Neural progenitor cell (in vitro differentiated cells): ENCODE data around the gene ZNF771. TPM values are rescaled to one million over a fixed set of nuclear protein-coding genes. Genes with fewer than 3 reads are reported as not detected.
"Not testable (repeated sequence)": the region's sequence is repeated elsewhere in the genome, so short reads cannot be mapped to it uniquely, and the experiment has no call there.

ENCODE experiments used
- DNase-seq: peaks from one replicate; pipeline ENCODE4 v3.0.0-alpha.2; 2016; ENCODE audit warnings: low spot score
- H2AFZ ChIP-seq: fragments of 200-600 bp; sonication (generic); replicated peaks from 2 replicates; pipeline ENCODE4 v1.6.1; 2016; ENCODE audit warnings: antibody characterized with exemption
- H3F3A ChIP-seq: fragments of 200-600 bp; sonication (generic); 2 replicates; pipeline ENCODE4 v1.6.1; 2016; ENCODE audit warnings: antibody characterized with exemption, low read depth
- H3K27ac ChIP-seq: fragments of 200-600 bp; sonication (generic); 2 replicates; pipeline ENCODE4 v1.5.1; 2016; ENCODE audit warnings: mild to moderate bottlenecking
- H3K27me3 ChIP-seq: fragments of 200-600 bp; sonication (generic); 2 replicates; pipeline ENCODE4 v1.6.1; 2016; ENCODE audit warnings: mild to moderate bottlenecking, moderate library complexity
- H3K36me3 ChIP-seq: fragments of 200-600 bp; sonication (generic); 2 replicates; pipeline ENCODE4 v1.5.1; 2016
- H3K4me1 ChIP-seq: fragments of 200-600 bp; sonication (generic); 2 replicates; pipeline ENCODE4 v1.6.1; 2016; ENCODE audit warnings: mixed run types
- H3K4me2 ChIP-seq: fragments of 200-600 bp; sonication (generic); 2 replicates; pipeline ENCODE4 v1.6.1; 2016
- H3K4me3 ChIP-seq: fragments of 200-600 bp; sonication (generic); 2 replicates; pipeline ENCODE4 v1.5.1; 2016
- H3K79me2 ChIP-seq: fragments of 200-600 bp; sonication (generic); 2 replicates; pipeline ENCODE4 v1.6.1; 2016; ENCODE audit warnings: low read depth
- H3K9ac ChIP-seq: fragments of 200-600 bp; sonication (generic); 2 replicates; pipeline ENCODE4 v1.6.1; 2016
- H3K9me3 ChIP-seq: fragments of 200-600 bp; sonication (generic); 2 replicates; pipeline ENCODE4 v1.5.1; 2016; ENCODE audit warnings: low read depth
- H4K20me1 ChIP-seq: fragments of 200-600 bp; sonication (generic); 2 replicates; pipeline ENCODE4 v1.6.1; 2016; ENCODE audit warnings: low read depth
- H3K27ac Mint-ChIP-seq: 3 replicates; pipeline ENCODE4 v1.8.0; 2021; ENCODE audit warnings: mixed read lengths
- H3K27me3 Mint-ChIP-seq: 2 replicates; pipeline ENCODE4 v1.8.0; 2022; ENCODE audit warnings: low read depth, mild to moderate bottlenecking, inconsistent platforms, moderate library complexity, mixed read lengths; ENCODE audit not compliant: insufficient read depth
- H3K36me3 Mint-ChIP-seq: 3 replicates; pipeline ENCODE4 v1.8.0; 2021; ENCODE audit warnings: mixed read lengths
- H3K4me1 Mint-ChIP-seq: 3 replicates; pipeline ENCODE4 v1.8.0; 2021; ENCODE audit warnings: mixed read lengths
- H3K4me3 Mint-ChIP-seq: 3 replicates; pipeline ENCODE4 v1.8.0; 2021; ENCODE audit warnings: mild to moderate bottlenecking, moderate library complexity, mixed read lengths
- H3K9me3 Mint-ChIP-seq: 3 replicates; pipeline ENCODE4 v1.8.0; 2020; ENCODE audit warnings: mixed read lengths
- EZH2 ChIP-seq: fragments of 200-600 bp; sonication (generic); IDR thresholded peaks from 2 replicates; pipeline ENCODE4 v1.6.1; 2017; ENCODE audit warnings: antibody characterized with exemption, mild to moderate bottlenecking, moderate library complexity
- EZH2phosphoT487 ChIP-seq: fragments of 200-600 bp; sonication (generic); IDR thresholded peaks from 2 replicates; pipeline ENCODE4 v1.6.1; 2017; ENCODE audit warnings: antibody characterized with exemption
- total RNA-seq: library from RNA; depleted of rRNA; stranded (reverse); fragments of >200 nt; gene quantifications from 2 replicates; pipeline ENCODE4 v1.2.3, GENCODE V29; 2015; ENCODE audit warnings: low replicate concordance
- TF ChIP-seq, protein P1 (sequence below): fragments of 200-600 bp; sonication (generic); IDR thresholded peaks from 2 replicates; pipeline ENCODE4 v1.5.1; 2017; ENCODE audit warnings: antibody characterized with exemption, mild to moderate bottlenecking

The ZNF771 gene
- total RNA-seq, 1 donor from 2014 or later = 6.0 TPM

DNA sequence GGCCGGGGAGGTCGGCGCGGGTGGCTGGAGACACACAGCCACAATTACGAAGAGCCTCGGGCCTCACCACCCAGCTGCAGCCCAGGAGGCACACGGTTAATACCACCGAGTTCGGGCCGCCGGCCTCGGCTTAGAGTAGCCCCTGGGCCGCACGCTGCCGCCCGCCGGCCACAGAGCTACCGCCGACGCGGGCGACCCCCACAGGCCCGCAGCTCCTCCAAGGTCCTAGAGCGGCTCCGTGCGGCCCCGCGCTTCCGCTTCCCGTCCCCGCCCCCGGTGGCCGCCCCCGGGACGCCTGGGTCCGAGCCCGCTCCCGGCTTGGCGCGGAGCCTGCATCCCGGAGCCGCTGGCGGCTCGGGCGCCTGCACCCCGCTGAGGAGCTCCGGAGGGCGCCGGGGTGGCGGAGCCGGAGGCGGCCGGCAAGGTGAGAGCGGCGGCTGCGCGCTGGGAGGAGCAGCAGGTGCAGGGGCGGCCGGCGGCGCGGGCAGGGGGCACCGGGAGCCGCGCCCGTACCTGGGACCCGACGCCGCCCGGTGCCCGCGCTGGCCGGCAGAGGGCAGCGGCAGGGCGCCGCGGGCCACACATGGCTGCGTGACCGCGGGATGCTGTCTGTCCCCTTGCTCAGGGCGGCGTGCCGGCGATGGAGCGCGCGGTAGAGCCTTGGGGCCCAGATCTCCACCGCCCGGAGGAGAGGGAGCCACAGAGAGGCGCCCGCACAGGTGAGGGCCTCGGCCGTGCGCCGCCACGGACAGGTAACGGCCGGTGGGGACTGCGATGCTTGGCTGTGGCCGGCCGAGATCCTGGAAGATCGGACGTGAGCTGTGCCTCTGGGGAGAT lies 12.0 kb upstream of the ZNF771 start, which contains the start of gene ZNF48:
Gene ZNF48, plus strand, starts transcription at position 266 of the 837 bp plus-strand sequence. Its CDS starts 375 bp downstream, at position 641.
- Mint-ChIP-seq H3K4me1 (peaks cover 46% of the 10 kb centered on the region), H3K4me3 (peak within 1 kb of the TSS; percentile 86), H3K9me3 (no peaks in the 10 kb centered on the region), H3K27me3 (peaks cover 15% of the 10 kb centered on the region), H3K27ac (peak within 1 kb of the TSS; percentile 98), H3K36me3 (peaks cover 5% of the 10 kb centered on the region)
- H2AFZ ChIP-seq = peak within 1 kb of the TSS; percentile 30
- no peaks in the 10 kb centered on the region for H3K27me3 ChIP-seq
- peak; percentile 97 for DNase-seq
- TF ChIP-seq, protein P1, sequence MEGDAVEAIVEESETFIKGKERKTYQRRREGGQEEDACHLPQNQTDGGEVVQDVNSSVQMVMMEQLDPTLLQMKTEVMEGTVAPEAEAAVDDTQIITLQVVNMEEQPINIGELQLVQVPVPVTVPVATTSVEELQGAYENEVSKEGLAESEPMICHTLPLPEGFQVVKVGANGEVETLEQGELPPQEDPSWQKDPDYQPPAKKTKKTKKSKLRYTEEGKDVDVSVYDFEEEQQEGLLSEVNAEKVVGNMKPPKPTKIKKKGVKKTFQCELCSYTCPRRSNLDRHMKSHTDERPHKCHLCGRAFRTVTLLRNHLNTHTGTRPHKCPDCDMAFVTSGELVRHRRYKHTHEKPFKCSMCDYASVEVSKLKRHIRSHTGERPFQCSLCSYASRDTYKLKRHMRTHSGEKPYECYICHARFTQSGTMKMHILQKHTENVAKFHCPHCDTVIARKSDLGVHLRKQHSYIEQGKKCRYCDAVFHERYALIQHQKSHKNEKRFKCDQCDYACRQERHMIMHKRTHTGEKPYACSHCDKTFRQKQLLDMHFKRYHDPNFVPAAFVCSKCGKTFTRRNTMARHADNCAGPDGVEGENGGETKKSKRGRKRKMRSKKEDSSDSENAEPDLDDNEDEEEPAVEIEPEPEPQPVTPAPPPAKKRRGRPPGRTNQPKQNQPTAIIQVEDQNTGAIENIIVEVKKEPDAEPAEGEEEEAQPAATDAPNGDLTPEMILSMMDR = peak; percentile 49
- no peak for TF ChIP-seq EZH2
- TF ChIP-seq EZH2phosphoT487 = no peak
- H3K27ac ChIP-seq = peak within 1 kb of the TSS; percentile 99
- no peaks in the 10 kb centered on the region for H3K9me3 ChIP-seq
- peak within 1 kb of the TSS; percentile 100 for H3K4me2 ChIP-seq
- no peaks in the 10 kb centered on the region for H3K36me3 ChIP-seq
- H3K4me3 ChIP-seq = peak within 1 kb of the TSS; percentile 100
- peaks cover 75% of the 10 kb centered on the region for H3F3A ChIP-seq
- peaks cover 35% of the 10 kb centered on the region for H3K4me1 ChIP-seq
- peak within 1 kb of the TSS; percentile 75 for H3K9ac ChIP-seq
- peaks cover 42% of the 10 kb centered on the region for H3K79me2 ChIP-seq
- H4K20me1 ChIP-seq = peaks cover 40% of the 10 kb centered on the region

DNA sequence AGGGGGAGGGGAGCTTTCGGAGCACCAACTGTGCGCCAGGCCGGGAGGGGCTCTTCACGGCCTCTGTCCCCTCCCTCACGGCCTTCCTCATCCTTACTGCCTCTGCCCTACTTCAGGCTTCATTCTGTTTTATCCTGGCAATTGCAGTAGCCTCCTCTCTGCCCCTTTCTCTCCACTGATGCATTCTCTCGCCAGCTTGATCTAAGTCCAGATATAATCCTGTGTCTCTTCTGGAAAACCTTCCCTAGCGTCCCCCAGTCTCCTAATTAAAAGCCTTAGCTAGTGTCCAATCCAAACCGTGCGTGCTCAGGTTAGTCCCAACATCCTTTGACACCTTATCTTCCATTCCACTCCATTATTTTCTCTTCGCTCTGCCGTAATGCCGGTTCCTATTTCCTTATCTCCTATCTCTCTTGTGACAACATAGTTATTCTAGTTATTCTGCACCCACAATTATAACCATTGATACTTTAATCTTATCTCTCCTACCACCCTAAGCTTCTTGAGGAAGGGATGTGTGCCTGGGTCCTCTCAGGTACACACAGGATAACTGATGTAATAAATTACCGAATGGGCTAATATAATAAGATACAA lies 11.3 kb upstream of the ZNF771 start:
- H3F3A ChIP-seq = peaks cover 83% of the 10 kb centered on the region
- H4K20me1 ChIP-seq = peaks cover 40% of the 10 kb centered on the region
- no peaks in the 10 kb centered on the region for H3K27me3 ChIP-seq
- no peaks in the 10 kb centered on the region for H3K9me3 ChIP-seq
- Mint-ChIP-seq H3K27me3 (peaks cover 20% of the 10 kb centered on the region), H3K4me1 (peaks cover 47% of the 10 kb centered on the region), H3K4me3 (peak overlapping the region; percentile 86), H3K27ac (peak overlapping the region; percentile 98), H3K9me3 (no peaks in the 10 kb centered on the region), H3K36me3 (peaks cover 5% of the 10 kb centered on the region)
- peak overlapping the region; percentile 100 for H3K4me2 ChIP-seq
- H3K4me1 ChIP-seq = peaks cover 40% of the 10 kb centered on the region
- no peak for TF ChIP-seq EZH2
- no peak for TF ChIP-seq EZH2phosphoT487
- TF ChIP-seq, protein P1 = no peak
- peak overlapping the region; percentile 99 for H3K27ac ChIP-seq
- peak overlapping the region; percentile 75 for H3K9ac ChIP-seq
- H3K36me3 ChIP-seq = no peaks in the 10 kb centered on the region
- no peak overlapping the region for H2AFZ ChIP-seq
- H3K4me3 ChIP-seq = peak overlapping the region; percentile 100
- no peak for DNase-seq
- H3K79me2 ChIP-seq = peaks cover 42% of the 10 kb centered on the region

DNA sequence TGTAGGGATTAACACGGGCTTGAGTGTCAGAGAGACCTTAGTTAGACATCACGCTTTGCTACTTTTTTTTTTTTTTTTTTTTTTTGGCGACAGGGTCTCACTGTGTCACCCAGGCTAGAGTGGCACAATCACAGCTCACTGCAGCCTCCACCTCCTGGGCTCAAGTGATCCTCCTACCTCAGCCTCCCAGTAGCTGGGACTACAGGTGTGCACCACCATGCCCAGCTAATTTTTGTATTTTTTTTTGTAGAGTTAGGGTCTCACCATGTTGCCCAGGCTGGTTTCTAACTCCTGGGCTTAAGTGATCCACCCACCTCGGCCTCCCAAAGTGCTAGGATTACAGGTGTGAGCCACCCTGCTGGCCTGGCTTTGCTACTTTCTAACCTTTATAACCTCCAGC lies 10.8 kb upstream of the ZNF771 start:
- peaks cover 40% of the 10 kb centered on the region for H4K20me1 ChIP-seq
- H3K9me3 ChIP-seq, H3K27ac Mint-ChIP-seq, H3K27me3 ChIP-seq, DNase-seq, H3K9me3 Mint-ChIP-seq, H3K9ac ChIP-seq, H2AFZ ChIP-seq, H3K27ac ChIP-seq, H3K36me3 Mint-ChIP-seq, H3K36me3 ChIP-seq: not testable (repeated sequence)
- Mint-ChIP-seq H3K4me3 (peak overlapping the region; percentile 86), H3K27me3 (peaks cover 22% of the 10 kb centered on the region), H3K4me1 (peaks cover 50% of the 10 kb centered on the region)
- peak overlapping the region; percentile 100 for H3K4me2 ChIP-seq
- H3K79me2 ChIP-seq = peaks cover 42% of the 10 kb centered on the region
- H3K4me3 ChIP-seq = peak overlapping the region; percentile 100
- H3F3A ChIP-seq = peaks cover 88% of the 10 kb centered on the region
- peaks cover 42% of the 10 kb centered on the region for H3K4me1 ChIP-seq
